Breast epithelium (tissue), 3 donors: ENCODE data around the gene SH3BGRL2.

Experiments
- CTCF ChIP-seq, 3 donors: fragments of 450-650 bp; IDR thresholded peaks; one replicate each; pipeline ENCODE4 v1.5.1; 2016 to 2017; ENCODE audit warnings: antibody characterized with exemption in 3 of 3, mild to moderate bottlenecking in 3 of 3, moderate library complexity in 3 of 3
- POLR2A ChIP-seq: fragments of 450-650 bp; IDR thresholded peaks from one replicate; pipeline ENCODE4 v1.6.1; 2016; ENCODE audit warnings: antibody characterized with exemption, mild to moderate bottlenecking, moderate library complexity

- no peak for TF ChIP-seq CTCF (IDR thresholded peaks at IDR 0.05)
- TF ChIP-seq POLR2A = no peak
These were observed 30.8 kb upstream of the SH3BGRL2 start for GRCh38 chr6:79600313-79600712.
